Measurements from ENCODE around the gene LAMTOR4. TPM values are rescaled to one million over a fixed set of nuclear protein-coding genes. Genes with fewer than 3 reads are reported as not detected.

Gene LAMTOR4
- total and polyA plus RNA-seq, 2 of the 13 experiments (the other 11 are each of a cell fraction or from before 2014, with no cell fraction given), result 115 to 118 TPM

DNA sequence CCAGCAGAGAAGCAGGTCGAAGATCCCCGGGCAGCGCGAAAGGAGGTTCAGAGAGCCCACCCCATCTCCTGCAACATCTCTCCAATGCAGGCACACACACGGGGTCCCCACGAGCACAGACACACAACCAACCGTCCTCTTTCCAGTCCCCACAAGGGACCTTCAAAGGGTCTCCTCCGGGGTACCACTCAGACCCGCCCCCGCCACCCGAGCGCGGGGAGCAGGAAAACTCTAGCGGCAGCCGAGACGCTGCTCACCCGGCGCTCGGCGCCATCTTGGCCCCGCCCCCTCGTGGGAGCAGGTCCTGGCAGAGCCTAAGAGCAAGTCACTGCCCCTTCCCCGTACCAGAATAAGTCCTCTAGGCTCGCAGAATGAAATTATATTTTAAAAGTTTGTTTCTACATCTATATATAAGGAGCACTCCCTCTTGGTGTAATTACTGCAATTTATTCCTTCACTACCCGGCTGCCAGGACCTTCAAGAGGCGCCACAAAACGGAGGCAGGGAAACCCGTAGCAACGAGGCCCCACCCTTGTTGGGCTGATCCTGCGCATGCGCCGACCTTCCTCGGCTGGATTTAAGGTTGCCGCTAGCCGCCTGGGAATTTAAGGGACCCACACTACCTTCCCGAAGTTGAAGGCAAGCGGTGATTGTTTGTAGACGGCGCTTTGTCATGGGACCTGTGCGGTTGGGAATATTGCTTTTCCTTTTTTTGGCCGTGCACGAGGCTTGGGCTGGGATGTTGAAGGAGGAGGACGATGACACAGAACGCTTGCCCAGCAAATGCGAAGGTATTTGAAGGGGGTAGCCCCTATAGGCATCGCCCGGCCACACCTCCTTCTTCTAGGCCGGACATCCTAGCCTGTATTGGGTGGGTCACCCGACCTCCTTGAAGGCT is 29.4 kb upstream of the LAMTOR4 start, which contains the start of the genes CNPY4 and TAF6 (continued):
- TF ChIP-seq ZNF543 (CRISPR knock-in tag; IDR thresholded peaks at IDR 0.05) (no peak), FOXA3 (CRISPR knock-in tag; IDR thresholded peaks at IDR 0.05) (no peak; the same call in none of the 2 replicates), KLF15 (CRISPR knock-in tag; IDR thresholded peaks at IDR 0.05; ENCODE audit: borderline replicate concordance) (no peak), FOXC1 (CRISPR knock-in tag; IDR thresholded peaks at IDR 0.05; ENCODE audit: borderline replicate concordance) (peak; percentile 62), ZFP37 (CRISPR knock-in tag; IDR thresholded peaks at IDR 0.05; ENCODE audit: borderline replicate concordance) (peak; percentile 39; the same call in 1 of the 2 replicates), ZNF720 (CRISPR knock-in tag; IDR thresholded peaks at IDR 0.05) (no peak), ZNF451 (CRISPR knock-in tag; IDR thresholded peaks at IDR 0.05) (no peak), HOXA9 (CRISPR knock-in tag; IDR thresholded peaks at IDR 0.05; ENCODE audit: borderline replicate concordance) (no peak), AKAP8 (CRISPR knock-in tag; IDR thresholded peaks at IDR 0.05) (0 out of 2 replicates have a peak, but pooled peaks have one; percentile 61), DNMT3B (CRISPR knock-in tag; conservative IDR thresholded peaks at IDR 0.05) (peak; percentile 91), RAD21 (CRISPR knock-in tag; IDR thresholded peaks at IDR 0.05) (no peak), ZNF432 (CRISPR knock-in tag; IDR thresholded peaks at IDR 0.05; ENCODE audit: borderline replicate concordance) (no peak), SSRP1 (CRISPR knock-in tag; IDR thresholded peaks at IDR 0.05) (no peak), HDAC1 (CRISPR knock-in tag; IDR thresholded peaks at IDR 0.05) (peak; percentile 63), ZNF382 (CRISPR knock-in tag; IDR thresholded peaks at IDR 0.05; ENCODE audit: borderline replicate concordance) (no peak), NFE2 (CRISPR knock-in tag; IDR thresholded peaks at IDR 0.05) (no peak)
- TF ChIP-seq, protein P1, sequence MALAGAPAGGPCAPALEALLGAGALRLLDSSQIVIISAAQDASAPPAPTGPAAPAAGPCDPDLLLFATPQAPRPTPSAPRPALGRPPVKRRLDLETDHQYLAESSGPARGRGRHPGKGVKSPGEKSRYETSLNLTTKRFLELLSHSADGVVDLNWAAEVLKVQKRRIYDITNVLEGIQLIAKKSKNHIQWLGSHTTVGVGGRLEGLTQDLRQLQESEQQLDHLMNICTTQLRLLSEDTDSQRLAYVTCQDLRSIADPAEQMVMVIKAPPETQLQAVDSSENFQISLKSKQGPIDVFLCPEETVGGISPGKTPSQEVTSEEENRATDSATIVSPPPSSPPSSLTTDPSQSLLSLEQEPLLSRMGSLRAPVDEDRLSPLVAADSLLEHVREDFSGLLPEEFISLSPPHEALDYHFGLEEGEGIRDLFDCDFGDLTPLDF (CRISPR knock-in tag; IDR thresholded peaks at IDR 0.05), result peak; percentile 89
- TF ChIP-seq, protein P2, sequence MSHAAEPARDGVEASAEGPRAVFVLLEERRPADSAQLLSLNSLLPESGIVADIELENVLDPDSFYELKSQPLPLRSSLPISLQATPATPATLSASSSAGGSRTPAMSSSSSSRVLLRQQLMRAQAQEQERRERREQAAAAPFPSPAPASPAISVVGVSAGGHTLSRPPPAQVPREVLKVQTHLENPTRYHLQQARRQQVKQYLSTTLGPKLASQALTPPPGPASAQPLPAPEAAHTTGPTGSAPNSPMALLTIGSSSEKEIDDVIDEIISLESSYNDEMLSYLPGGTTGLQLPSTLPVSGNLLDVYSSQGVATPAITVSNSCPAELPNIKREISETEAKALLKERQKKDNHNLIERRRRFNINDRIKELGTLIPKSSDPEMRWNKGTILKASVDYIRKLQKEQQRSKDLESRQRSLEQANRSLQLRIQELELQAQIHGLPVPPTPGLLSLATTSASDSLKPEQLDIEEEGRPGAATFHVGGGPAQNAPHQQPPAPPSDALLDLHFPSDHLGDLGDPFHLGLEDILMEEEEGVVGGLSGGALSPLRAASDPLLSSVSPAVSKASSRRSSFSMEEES (CRISPR knock-in tag; IDR thresholded peaks at IDR 0.05), result peak; percentile 23; the same call in 1 of the 2 replicates
- TF ChIP-seq, protein P3, sequence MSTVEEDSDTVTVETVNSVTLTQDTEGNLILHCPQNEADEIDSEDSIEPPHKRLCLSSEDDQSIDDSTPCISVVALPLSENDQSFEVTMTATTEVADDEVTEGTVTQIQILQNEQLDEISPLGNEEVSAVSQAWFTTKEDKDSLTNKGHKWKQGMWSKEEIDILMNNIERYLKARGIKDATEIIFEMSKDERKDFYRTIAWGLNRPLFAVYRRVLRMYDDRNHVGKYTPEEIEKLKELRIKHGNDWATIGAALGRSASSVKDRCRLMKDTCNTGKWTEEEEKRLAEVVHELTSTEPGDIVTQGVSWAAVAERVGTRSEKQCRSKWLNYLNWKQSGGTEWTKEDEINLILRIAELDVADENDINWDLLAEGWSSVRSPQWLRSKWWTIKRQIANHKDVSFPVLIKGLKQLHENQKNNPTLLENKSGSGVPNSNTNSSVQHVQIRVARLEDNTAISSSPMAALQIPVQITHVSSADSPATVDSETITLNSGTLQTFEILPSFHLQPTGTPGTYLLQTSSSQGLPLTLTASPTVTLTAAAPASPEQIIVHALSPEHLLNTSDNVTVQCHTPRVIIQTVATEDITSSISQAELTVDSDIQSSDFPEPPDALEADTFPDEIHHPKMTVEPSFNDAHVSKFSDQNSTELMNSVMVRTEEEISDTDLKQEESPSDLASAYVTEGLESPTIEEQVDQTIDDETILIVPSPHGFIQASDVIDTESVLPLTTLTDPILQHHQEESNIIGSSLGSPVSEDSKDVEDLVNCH (CRISPR knock-in tag; IDR thresholded peaks at IDR 0.05), result no peak
- TF ChIP-seq, protein P4, sequence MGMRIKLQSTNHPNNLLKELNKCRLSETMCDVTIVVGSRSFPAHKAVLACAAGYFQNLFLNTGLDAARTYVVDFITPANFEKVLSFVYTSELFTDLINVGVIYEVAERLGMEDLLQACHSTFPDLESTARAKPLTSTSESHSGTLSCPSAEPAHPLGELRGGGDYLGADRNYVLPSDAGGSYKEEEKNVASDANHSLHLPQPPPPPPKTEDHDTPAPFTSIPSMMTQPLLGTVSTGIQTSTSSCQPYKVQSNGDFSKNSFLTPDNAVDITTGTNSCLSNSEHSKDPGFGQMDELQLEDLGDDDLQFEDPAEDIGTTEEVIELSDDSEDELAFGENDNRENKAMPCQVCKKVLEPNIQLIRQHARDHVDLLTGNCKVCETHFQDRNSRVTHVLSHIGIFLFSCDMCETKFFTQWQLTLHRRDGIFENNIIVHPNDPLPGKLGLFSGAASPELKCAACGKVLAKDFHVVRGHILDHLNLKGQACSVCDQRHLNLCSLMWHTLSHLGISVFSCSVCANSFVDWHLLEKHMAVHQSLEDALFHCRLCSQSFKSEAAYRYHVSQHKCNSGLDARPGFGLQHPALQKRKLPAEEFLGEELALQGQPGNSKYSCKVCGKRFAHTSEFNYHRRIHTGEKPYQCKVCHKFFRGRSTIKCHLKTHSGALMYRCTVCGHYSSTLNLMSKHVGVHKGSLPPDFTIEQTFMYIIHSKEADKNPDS (CRISPR knock-in tag; IDR thresholded peaks at IDR 0.05), result no peak
- TF ChIP-seq, protein P5, sequence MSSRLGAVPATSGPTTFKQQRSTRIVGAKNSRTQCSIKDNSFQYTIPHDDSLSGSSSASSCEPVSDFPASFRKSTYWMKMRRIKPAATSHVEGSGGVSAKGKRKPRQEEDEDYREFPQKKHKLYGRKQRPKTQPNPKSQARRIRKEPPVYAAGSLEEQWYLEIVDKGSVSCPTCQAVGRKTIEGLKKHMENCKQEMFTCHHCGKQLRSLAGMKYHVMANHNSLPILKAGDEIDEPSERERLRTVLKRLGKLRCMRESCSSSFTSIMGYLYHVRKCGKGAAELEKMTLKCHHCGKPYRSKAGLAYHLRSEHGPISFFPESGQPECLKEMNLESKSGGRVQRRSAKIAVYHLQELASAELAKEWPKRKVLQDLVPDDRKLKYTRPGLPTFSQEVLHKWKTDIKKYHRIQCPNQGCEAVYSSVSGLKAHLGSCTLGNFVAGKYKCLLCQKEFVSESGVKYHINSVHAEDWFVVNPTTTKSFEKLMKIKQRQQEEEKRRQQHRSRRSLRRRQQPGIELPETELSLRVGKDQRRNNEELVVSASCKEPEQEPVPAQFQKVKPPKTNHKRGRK (CRISPR knock-in tag; IDR thresholded peaks at IDR 0.05), result no peak
